ENCODE measurements around the gene PRKG1.

Gene PRKG1

GRCh38 chr10:51077074-51077473 is 2.8 kb downstream of the PRKG1 start:
- DNase-seq, result no peak

DNA sequence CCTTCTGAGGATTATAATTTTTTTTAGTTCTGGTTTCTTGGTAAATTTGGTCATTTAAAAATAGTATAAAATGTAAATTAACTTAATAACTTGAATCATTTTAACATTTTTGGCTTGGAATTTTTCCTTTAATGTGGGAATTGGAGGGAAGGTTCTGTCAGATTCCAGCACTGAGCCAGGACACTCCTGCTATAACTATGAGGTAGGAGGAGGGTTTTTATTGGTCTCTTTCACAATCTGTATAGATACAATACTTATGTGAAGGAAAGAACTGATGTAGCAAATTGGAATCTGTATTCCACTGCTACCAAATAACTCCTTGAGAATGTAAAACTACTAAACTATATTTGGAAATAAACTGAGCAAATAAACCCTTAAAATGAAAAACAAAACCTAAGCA is 3.2 kb downstream of the PRKG1 start:
- no peak for DNase-seq

DNA sequence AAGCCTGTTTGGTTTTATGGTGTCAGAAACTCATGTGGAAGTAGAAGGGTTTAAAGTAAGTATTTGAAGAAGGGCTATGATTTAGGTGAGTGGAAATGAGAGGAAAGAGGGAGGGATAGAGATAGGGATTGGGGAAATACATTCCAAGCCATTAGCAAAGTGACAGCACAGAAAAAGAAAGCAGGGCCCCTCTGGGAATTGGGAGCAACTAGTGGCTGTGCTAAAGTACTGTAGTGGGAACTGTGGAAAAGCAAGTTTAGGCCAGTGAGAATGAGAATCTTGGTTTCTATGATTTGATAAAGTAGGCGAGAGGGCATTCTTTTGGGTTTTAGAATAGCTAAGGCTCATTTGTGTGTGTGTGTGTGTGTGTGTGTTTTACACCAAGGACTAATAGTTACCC is 5.0 kb downstream of the PRKG1 start:
- DNase-seq, result no peak

- no peak for DNase-seq
Measured at GRCh38 chr10:51079766-51080165, 5.5 kb downstream of the PRKG1 start.

DNA sequence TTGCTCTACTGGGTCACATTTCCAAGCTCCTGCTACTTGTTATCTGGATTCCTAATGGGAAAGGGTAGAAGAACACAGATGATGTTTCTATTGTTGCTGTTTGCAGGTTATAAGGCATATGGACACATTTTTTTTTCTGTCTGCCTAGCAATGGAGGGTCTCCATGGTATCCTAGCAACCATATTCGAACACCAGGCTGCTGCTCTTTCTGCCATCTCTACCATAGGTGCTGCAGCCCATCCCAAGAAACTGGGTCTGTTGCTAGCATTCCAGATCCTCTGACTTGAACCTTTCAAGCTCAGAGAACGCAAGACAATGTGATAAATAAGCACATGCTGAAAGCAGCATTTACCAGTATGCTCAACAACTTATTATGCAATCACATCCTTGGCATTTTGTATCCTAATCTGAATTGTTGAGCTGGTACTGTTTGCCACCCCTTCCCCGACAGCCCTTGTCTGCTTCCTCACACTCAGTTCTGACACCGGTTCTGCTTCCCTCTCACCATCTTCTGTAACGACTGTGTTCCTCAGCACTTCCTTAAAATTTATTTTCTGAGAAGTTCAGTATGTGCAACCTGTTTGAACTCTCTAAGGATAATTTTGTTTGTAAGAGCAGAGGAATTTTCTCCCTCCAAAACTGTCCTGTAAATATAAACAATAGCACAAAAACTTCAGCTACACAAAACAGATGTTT is 6.2 kb downstream of the PRKG1 start:
- DNase-seq, result no peak

- no peak for DNase-seq
Measured at GRCh38 chr10:51082857-51083256, 8.6 kb downstream of the PRKG1 start.

GRCh38 chr10:51083356-51083853 is 9.1 kb downstream of the PRKG1 start:
- DNase-seq, result no peak

GRCh38 chr10:51085204-51085603 is 10.9 kb downstream of the PRKG1 start:
- no peak for DNase-seq

- no peak for DNase-seq
Measured at GRCh38 chr10:51086710-51087109, 12.4 kb downstream of the PRKG1 start.

DNA sequence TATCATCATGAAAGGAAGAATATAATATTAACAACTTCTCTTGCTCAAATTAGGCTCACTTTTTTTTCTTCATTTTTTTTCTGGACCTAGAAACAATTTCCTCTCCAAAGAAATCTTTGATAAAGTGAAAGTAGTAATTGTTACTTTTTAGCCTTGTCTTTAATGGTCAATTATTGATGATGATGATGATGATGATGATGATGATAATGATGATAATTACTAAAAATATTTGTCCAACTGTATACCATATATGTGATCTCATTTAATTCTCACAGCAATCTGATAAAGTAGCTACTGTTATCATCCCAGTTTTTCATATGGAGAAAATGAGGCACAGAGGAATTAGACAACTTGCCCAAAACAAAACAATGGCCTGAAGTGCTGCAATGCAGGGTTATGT is 12.8 kb downstream of the PRKG1 start:
- no peak for DNase-seq

DNA sequence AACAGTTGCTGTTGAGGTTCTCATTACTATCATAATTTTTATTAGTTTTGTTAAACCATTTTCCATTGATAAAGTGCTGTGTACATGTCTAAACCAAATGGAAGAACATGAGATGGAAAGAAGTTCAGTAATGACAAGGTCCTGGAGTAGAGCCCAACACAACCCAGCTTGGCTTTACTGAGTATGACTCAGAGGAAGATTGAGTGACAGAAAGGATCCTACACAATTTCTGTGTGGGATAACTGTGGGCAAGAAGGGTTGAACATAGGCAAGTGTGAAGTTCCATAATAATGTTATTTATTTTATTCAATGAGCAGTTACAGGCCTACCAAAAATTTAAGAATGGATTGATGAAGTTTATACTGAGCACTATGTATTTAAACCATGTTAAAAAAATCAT is 15.9 kb downstream of the PRKG1 start:
- no peak for DNase-seq

- no peak for DNase-seq
Measured at GRCh38 chr10:51092402-51092801, 18.1 kb downstream of the PRKG1 start.

GRCh38 chr10:51095444-51095843 is 21.2 kb downstream of the PRKG1 start:
- no peak for DNase-seq

GRCh38 chr10:51097546-51097945 is 23.3 kb downstream of the PRKG1 start:
- DNase-seq, result no peak

GRCh38 chr10:51100221-51100620 is 25.9 kb downstream of the PRKG1 start:
- DNase-seq, result no peak

- no peak for DNase-seq
Measured at GRCh38 chr10:51103554-51104217, 29.4 kb downstream of the PRKG1 start.

DNA sequence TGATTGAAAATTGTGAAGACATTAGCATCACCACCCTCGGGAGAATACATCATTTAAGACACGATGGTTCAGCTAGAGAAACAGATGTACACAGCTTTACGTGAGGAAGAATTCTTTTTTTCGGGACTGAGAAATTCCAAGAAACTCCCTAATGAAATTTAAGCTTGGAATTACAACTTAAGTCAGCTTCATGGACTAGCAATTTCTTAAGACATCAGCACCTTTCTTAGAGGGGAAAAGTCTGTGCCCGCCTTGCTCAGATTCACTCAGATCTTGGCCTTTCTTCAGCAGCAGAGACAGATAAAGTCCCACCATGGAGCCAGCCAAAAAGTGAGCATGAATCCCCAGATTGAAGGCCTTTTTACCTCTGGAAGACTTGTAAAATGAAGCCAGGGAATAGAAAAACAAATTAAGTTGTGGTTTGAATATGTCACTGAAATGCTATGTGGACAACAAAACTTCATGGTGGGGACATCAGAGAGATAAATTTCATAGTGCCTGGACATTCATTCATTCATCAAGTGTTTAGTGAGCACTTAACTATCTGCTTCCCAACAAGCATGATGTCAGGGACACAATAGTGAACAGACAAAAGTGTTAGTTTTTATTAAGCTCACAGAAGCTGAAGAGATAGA is 32.1 kb downstream of the PRKG1 start:
- no peak for DNase-seq

GRCh38 chr10:51108406-51108805 is 34.1 kb downstream of the PRKG1 start:
- DNase-seq, result no peak

DNA sequence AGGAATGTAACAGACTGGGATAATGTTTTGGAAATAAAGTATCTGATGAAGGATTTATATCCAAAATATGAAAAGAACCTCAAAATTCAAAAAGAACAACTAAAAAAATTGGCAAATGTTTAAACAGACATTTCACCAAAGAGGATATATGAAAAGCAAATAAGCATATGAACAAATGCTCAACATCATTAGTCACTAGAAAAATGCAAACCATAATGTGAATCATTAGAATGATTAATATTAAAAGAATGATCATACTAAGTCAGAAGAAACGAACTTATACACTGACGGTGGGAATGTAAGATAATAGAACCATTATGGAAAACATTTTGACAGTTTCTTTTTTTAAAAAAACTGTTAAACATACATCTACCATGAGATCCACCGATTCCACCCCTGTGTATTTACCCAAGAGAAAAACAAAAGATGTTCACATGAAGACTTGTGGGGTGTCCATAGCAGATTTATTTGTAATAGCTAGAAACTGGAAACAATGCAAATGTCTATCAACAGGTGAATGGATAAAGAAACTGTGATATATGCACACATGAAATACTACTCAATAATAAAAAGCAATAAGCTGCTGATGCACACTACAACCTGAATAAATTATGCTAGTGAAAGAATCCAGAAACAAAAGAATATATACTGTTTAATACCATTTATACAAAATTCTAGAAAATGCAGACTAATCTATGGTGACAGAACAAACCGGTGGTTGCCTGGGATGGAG is 35.7 kb downstream of the PRKG1 start:
- DNase-seq, result no peak

DNA sequence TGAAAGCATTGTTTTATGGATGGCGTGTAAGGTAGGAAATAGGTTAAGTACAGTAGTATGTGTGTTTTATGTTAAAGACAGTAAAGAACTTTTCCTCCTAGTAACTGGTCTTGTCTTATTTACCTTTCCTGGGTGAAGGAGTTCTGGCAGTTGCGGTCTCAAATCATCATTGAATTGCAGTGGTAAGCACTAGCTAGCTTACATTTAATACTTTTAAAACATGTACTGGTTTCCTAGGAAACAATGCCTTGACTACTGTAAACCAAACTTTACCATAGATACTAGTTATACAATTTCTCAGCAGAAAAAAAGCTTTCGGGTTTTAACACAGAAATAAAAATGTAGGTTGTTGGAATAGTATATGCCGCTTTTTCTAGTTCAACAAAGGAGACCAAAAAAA is 37.7 kb downstream of the PRKG1 start:
- no peak for DNase-seq

DNA sequence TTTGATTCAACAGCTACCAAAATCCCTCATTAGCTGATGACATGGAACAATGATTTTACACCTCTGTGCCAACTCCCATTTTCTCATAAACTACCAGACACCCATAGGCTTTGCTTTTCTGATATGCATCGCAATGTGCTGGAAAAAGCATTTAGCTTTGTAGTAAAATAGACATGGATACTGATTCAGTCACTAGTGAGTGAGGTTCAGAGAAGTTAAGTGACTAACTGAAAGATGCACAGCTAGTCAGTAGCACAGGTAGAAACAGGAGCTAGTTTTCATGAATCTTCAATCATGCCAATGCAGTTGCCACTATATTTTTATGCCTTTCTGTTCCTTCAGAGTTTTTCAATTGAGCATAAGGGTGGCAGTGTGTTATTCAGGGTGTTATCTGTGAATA is 38.7 kb downstream of the PRKG1 start:
- no peak for DNase-seq

- no peak for DNase-seq
Measured at GRCh38 chr10:51117053-51117660, 42.9 kb downstream of the PRKG1 start.

DNA sequence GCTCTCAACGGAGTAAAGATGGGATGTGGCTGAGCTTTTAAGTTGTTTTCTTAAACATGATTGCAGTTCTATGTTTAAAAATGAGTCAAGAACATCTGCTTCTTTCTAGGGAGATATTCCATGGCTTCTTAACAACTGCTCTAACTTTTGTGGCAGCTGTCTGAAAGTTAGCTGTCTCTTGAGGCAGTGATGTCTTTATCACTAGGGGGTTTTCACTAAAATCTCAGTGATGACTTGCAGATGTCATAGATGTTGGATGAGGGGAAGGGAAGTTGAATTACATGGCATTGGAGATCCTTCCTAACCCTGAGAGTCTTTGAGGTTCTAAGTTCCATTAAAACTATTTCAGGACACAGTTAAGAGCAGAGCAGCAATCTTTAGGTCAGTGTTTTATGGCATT is 43.5 kb downstream of the PRKG1 start:
- no peak for DNase-seq
